GM12878 (cell line): Measurements from ENCODE around the gene SEMA3B. TPM values are rescaled to one million over a fixed set of nuclear protein-coding genes. Genes with fewer than 3 reads are reported as not detected.

ENCODE experiments used
- ELK1 ChIP-seq: IDR thresholded peaks from 2 replicates; pipeline ENCODE4 v1.6.1; 2012; ENCODE audit warnings: low read depth, low read length, improper control_type of control experiment
- EP300 ChIP-seq, 2 experiments: fragments of 150-350 bp in 1 of 2; IDR thresholded peaks; 2 replicates each; pipeline ENCODE4 v1.6.1; 2011 to 2012; ENCODE audit warnings: low read depth in 2 of 2, low read length in 2 of 2, borderline replicate concordance in 1 of 2, improper control_type of control experiment in 1 of 2, inconsistent platforms in 1 of 2; ENCODE audit not compliant: control insufficient read depth in 1 of 2
- JUNB ChIP-seq: IDR thresholded peaks from 2 replicates; pipeline ENCODE4 v1.6.1; 2016; ENCODE audit warnings: antibody characterized with exemption, mild to moderate bottlenecking
- KAT2A ChIP-seq: conservative IDR thresholded peaks from 2 replicates; pipeline ENCODE4 v1.6.1; 2011; ENCODE audit warnings: low read depth, low read length; ENCODE audit not compliant: control insufficient read depth
- LARP7 ChIP-seq: fragments of 450-650 bp; IDR thresholded peaks from 2 replicates; pipeline ENCODE4 v1.6.1; 2017; ENCODE audit warnings: mild to moderate bottlenecking
- MEF2B ChIP-seq: fragments of 450-650 bp; IDR thresholded peaks from 2 replicates; pipeline ENCODE4 v1.6.1; 2018; ENCODE audit warnings: mild to moderate bottlenecking, moderate library complexity; ENCODE audit not compliant: partially characterized antibody, poor library complexity, severe bottlenecking
- MTA3 ChIP-seq: IDR thresholded peaks from 2 replicates; pipeline ENCODE4 v1.6.1; 2012; ENCODE audit warnings: low read length, inconsistent platforms, borderline replicate concordance
- NFXL1 ChIP-seq: fragments of 450-650 bp; IDR thresholded peaks from 2 replicates; pipeline ENCODE4 v1.6.1; 2017; ENCODE audit warnings: antibody characterized with exemption, mild to moderate bottlenecking, borderline replicate concordance
- NFYB ChIP-seq: IDR thresholded peaks from 2 replicates; pipeline ENCODE4 v1.6.1; 2011; ENCODE audit warnings: low read depth, mild to moderate bottlenecking, low read length, improper control_type of control experiment, moderate library complexity; ENCODE audit not compliant: insufficient read depth
- NR2F1 ChIP-seq: fragments of 450-650 bp; conservative IDR thresholded peaks from 2 replicates; pipeline ENCODE4 v1.6.1; 2017; ENCODE audit warnings: mild to moderate bottlenecking
- PAX5 ChIP-seq: IDR thresholded peaks from 2 replicates; pipeline ENCODE4 v1.6.1; 2011; ENCODE audit warnings: low read depth, low read length, borderline replicate concordance
- POU2F2 ChIP-seq: IDR thresholded peaks from 3 replicates; pipeline ENCODE4 v1.6.1; 2011; ENCODE audit warnings: low read depth, mild to moderate bottlenecking, low read length, borderline replicate concordance
- RAD21 ChIP-seq: IDR thresholded peaks from 2 replicates; pipeline ENCODE4 v1.6.1; 2011; ENCODE audit warnings: mild to moderate bottlenecking, low read depth, low read length, moderate library complexity; ENCODE audit not compliant: insufficient read depth
- RBBP5 ChIP-seq: fragments of 200-600 bp; sonication (generic); conservative IDR thresholded peaks from 2 replicates; pipeline ENCODE4 v1.6.1; 2016
- SIN3A ChIP-seq: IDR thresholded peaks from 2 replicates; pipeline ENCODE4 v1.6.1; 2012; ENCODE audit warnings: low read depth, low read length, improper control_type of control experiment
- SMAD5 ChIP-seq: IDR thresholded peaks from 2 replicates; pipeline ENCODE4 v1.6.1; 2016; ENCODE audit warnings: antibody characterized with exemption, low read depth
- SMARCA5 ChIP-seq: fragments of 450-650 bp; IDR thresholded peaks from 2 replicates; pipeline ENCODE4 v1.6.1; 2017; ENCODE audit warnings: mild to moderate bottlenecking
- SP1 ChIP-seq: IDR thresholded peaks from one replicate; pipeline ENCODE4 v1.6.1; 2011; ENCODE audit warnings: low read depth, low read length
- SREBF1 ChIP-seq: IDR thresholded peaks from 2 replicates; pipeline ENCODE4 v1.6.1; 2012; ENCODE audit warnings: mild to moderate bottlenecking, low read length
- STAT3 ChIP-seq: IDR thresholded peaks from 2 replicates; pipeline ENCODE4 v1.6.1; 2011; ENCODE audit warnings: low read depth, low read length, improper control_type of control experiment
- SUPT20H ChIP-seq: IDR thresholded peaks from 2 replicates; pipeline ENCODE4 v1.6.1; 2011; ENCODE audit warnings: low read depth, mild to moderate bottlenecking, low read length, moderate library complexity, borderline replicate concordance; ENCODE audit not compliant: control insufficient read depth
- SUZ12 ChIP-seq: fragments of 200-600 bp; sonication (generic); IDR thresholded peaks from one replicate; pipeline ENCODE4 v1.6.1; 2018; ENCODE audit warnings: antibody characterized with exemption, mild to moderate bottlenecking; ENCODE audit not compliant: unreplicated experiment
- TCF3 ChIP-seq: IDR thresholded peaks from 2 replicates; pipeline ENCODE4 v1.6.1; 2012; ENCODE audit warnings: low read depth, mild to moderate bottlenecking, low read length, borderline replicate concordance; ENCODE audit not compliant: insufficient read depth
- TCF7 ChIP-seq: IDR thresholded peaks from 2 replicates; pipeline ENCODE4 v1.6.1; 2014; ENCODE audit warnings: antibody characterized with exemption, borderline replicate concordance
- ZBED1 ChIP-seq: IDR thresholded peaks from 2 replicates; pipeline ENCODE4 v1.6.1; 2016; ENCODE audit warnings: borderline replicate concordance
- ZBTB4 ChIP-seq: fragments of 450-650 bp; formaldehyde crosslinking; IDR thresholded peaks from 2 replicates; pipeline ENCODE4 v1.4.0; 2022; ENCODE audit warnings: mild to moderate bottlenecking, moderate library complexity
- polyA plus RNA-seq, 11 experiments: library from polyadenylated mRNA; depleted of rRNA in 4 of 11; unstranded in 6 of 11; stranded (reverse) in 5 of 11; fragments of >200 nt; fragmentation: Nextera tagmentation in 4 of 11; fragmentation: Illumina TruSeq in 1 of 11; extraction: Ambion mirVana in 4 of 11; extraction: Trizol in 1 of 11; gene quantifications; 1 replicate in 1 of 11; 2 replicates in 10 of 11; pipeline versions ENCODE4 v1.2.1 to v1.2.3, GENCODE V29; 2011 to 2016; ENCODE audit warnings: inconsistent platforms in 2 of 11, missing spikeins in 2 of 11, low read depth in 1 of 11
- total RNA-seq, 4 experiments: library from RNA; depleted of rRNA in 3 of 4; stranded (reverse); fragments of >200 nt in 3 of 4; fragmentation: Illumina TruSeq in 1 of 4; extraction: Trizol in 1 of 4; gene quantifications; 2 replicates each; pipeline versions ENCODE4 v1.2.1 to v1.2.3, GENCODE V29; 2013 to 2021
- TF ChIP-seq, protein P1 (sequence below): IDR thresholded peaks from 2 replicates; pipeline ENCODE4 v1.6.1; 2011; ENCODE audit warnings: low read depth, low read length, improper control_type of control experiment, borderline replicate concordance

SEMA3B gene
- total and polyA plus RNA-seq, 10 of the 15 experiments (the other 5 are each of a cell fraction or from before 2014, with no cell fraction given): 0.06 to 0.59 (median 0.14) TPM; not detected in 2

- TF ChIP-seq EP300 (IDR thresholded peaks at IDR 0.05; ENCODE audit: borderline replicate concordance in 1 of 2, control insufficient read depth in 1 of 2, low read depth in 2 of 2, low read length in 2 of 2): no peak
- no peak for TF ChIP-seq JUNB
- peak; percentile 94 for TF ChIP-seq SMARCA5
- TF ChIP-seq TCF7: no peak
- TF ChIP-seq PAX5: no peak
- TF ChIP-seq SIN3A: no peak; the same call in 1 of the 2 replicates
- TF ChIP-seq MTA3: no peak
- no peak for TF ChIP-seq ELK1
- peak; percentile 17 for TF ChIP-seq MEF2B
- no peak for TF ChIP-seq RAD21
- TF ChIP-seq, protein P1, sequence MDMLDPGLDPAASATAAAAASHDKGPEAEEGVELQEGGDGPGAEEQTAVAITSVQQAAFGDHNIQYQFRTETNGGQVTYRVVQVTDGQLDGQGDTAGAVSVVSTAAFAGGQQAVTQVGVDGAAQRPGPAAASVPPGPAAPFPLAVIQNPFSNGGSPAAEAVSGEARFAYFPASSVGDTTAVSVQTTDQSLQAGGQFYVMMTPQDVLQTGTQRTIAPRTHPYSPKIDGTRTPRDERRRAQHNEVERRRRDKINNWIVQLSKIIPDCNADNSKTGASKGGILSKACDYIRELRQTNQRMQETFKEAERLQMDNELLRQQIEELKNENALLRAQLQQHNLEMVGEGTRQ: no peak
- TF ChIP-seq SP1: no peak
- TF ChIP-seq SUPT20H: no peak
- TF ChIP-seq NFYB: no peak
- TF ChIP-seq KAT2A: no peak
- peak; percentile 97 for TF ChIP-seq LARP7
- TF ChIP-seq POU2F2: peak; percentile 65; the same call in 2 of the 3 replicates
- TF ChIP-seq SUZ12: no peak
- no peak for TF ChIP-seq NFXL1
- TF ChIP-seq ZBED1: no peak
- TF ChIP-seq NR2F1: peak; percentile 51; the same call in 1 of the 2 replicates
- no peak for TF ChIP-seq ZBTB4 (CRISPR knock-in tag)
- TF ChIP-seq STAT3: no peak
- no peak for TF ChIP-seq TCF3
- peak; percentile 27; the same call in 1 of the 2 replicates for TF ChIP-seq SMAD5
- TF ChIP-seq RBBP5: no peak
- no peak for TF ChIP-seq SREBF1
Measured at GRCh38 chr3:50298836-50299637, 30.1 kb downstream of the SEMA3B start, which contains the start of the genes HYAL3 and NAA80 (continued).
